Neutrophil (primary cell): ENCODE results near the gene ANKRD65.

Experiments used
- H3K27ac ChIP-seq: fragments of 200-600 bp; sonication (generic); 2 replicates; pipeline ENCODE4 v1.5.1; 2016; ENCODE audit warnings: mild to moderate bottlenecking, moderate library complexity
- H3K27me3 ChIP-seq: fragments of 200-600 bp; sonication (generic); 2 replicates; pipeline ENCODE4 v1.6.0; 2016; ENCODE audit warnings: mild to moderate bottlenecking
- H3K36me3 ChIP-seq: fragments of 200-600 bp; sonication (generic); 2 replicates; pipeline ENCODE4 v1.5.1; 2017
- H3K4me1 ChIP-seq, 2 experiments: fragments of 200-600 bp in 1 of 2; sonication (generic) in 1 of 2; 1 replicate in 1 of 2; 2 replicates in 1 of 2; pipeline versions ENCODE4 v1.5.1 to v1.6.1; 2013 to 2016; ENCODE audit warnings: low read depth in 1 of 2, low read length in 1 of 2, mild to moderate bottlenecking in 1 of 2, moderate library complexity in 1 of 2; ENCODE audit not compliant: control insufficient read depth in 1 of 2, insufficient read depth in 1 of 2
- H3K4me3 ChIP-seq, 2 experiments: fragments of 200-600 bp in 1 of 2; sonication (generic) in 1 of 2; 1 replicate in 1 of 2; 2 replicates in 1 of 2; pipeline ENCODE4 v1.5.1; 2013 to 2016; ENCODE audit warnings: low read depth in 1 of 2, low read length in 1 of 2, mild to moderate bottlenecking in 1 of 2, moderate library complexity in 1 of 2
- H3K9me3 ChIP-seq: fragments of 200-600 bp; sonication (generic); 2 replicates; pipeline ENCODE4 v1.5.1; 2016
- TF ChIP-seq, protein P1 (sequence below): fragments of 200-600 bp; sonication (generic); IDR thresholded peaks from 2 replicates; pipeline ENCODE4 v1.5.1; 2016; ENCODE audit warnings: antibody characterized with exemption

The ANKRD65 gene

DNA sequence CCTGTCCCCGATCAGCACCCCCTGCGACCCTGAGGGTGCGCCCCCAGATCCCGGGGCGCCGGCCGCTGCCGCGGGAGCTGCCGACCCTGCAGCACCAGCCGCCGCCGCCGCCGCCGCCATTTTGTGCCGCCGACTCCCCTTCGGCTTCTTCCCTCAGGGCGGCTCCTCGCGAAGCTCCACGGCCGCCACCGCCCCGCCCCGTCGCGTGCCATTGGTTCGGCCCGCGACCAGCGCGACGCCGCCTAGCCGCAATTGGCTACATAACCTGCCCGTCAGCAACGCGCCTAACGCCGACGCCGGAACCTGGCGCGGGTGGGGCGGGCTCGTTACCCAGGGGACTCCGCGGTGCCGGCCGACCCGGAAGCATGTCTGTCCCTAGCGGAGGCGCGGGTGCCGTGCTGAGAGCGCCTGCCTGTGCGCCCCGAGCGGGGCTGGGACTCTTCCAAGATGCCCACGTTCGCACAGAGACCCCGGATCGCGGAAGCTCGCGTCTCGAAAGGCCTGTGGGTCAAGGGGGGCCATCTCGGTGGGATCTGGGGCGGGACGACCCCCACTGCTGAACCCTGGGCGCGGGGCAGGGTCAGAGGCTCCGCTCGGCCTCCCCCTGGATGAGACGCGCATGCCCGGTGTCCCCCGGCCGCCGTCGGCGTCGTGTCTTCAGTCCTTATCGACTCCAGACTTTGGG, 21.7 kb downstream of the ANKRD65 start, which contains the start of gene CCNL2:
TSS of gene CCNL2 (minus strand) at position 149 of the 685 bp plus-strand sequence. CDS start at position 120, 29 bp downstream.
- Histone ChIP-seq H3K4me3 (peak within 1 kb of the TSS; percentile 79 to 80), H3K36me3 (peaks cover 66% of the 10 kb centered on the region), H3K4me1 (peaks cover 28 to 30% of the 10 kb centered on the region in 2 experiments), H3K27ac (peak within 1 kb of the TSS; percentile 89), H3K9me3 (no peaks in the 10 kb centered on the region), H3K27me3 (no peaks in the 10 kb centered on the region)
- TF ChIP-seq, protein P1, sequence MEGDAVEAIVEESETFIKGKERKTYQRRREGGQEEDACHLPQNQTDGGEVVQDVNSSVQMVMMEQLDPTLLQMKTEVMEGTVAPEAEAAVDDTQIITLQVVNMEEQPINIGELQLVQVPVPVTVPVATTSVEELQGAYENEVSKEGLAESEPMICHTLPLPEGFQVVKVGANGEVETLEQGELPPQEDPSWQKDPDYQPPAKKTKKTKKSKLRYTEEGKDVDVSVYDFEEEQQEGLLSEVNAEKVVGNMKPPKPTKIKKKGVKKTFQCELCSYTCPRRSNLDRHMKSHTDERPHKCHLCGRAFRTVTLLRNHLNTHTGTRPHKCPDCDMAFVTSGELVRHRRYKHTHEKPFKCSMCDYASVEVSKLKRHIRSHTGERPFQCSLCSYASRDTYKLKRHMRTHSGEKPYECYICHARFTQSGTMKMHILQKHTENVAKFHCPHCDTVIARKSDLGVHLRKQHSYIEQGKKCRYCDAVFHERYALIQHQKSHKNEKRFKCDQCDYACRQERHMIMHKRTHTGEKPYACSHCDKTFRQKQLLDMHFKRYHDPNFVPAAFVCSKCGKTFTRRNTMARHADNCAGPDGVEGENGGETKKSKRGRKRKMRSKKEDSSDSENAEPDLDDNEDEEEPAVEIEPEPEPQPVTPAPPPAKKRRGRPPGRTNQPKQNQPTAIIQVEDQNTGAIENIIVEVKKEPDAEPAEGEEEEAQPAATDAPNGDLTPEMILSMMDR, result peak; percentile 89

DNA sequence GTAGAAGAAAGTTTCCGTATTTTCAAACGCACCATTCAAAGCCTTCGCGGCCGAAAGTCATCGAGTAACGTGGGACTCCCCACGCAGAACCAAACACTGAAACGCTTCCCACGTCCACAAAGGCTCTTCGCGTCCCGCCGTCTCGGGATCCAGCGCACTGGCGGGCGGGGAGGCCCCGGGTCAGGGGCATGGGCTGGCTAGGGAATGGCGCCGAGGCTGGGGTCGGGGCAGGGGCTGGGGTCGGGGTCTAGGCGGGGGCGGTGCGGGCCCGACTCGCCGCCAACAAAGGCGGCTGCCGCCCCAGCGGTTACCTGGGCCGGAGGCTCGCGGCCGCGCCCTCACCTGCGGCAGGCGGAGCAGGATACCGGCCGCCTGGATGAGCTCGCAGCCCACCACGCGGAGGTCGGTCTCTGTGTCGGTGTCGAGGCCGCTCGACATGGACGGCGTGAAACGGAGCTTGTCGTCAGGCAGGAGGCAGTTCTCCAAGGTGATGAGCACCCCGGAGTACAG, 22.3 kb downstream of the ANKRD65 start:
- Histone ChIP-seq H3K36me3 (peaks cover 70% of the 10 kb centered on the region), H3K27ac (peak overlapping the region; percentile 89), H3K4me1 (peaks cover 28 to 30% of the 10 kb centered on the region in 2 experiments), H3K9me3 (no peaks in the 10 kb centered on the region), H3K4me3 (peak overlapping the region; percentile 79 to 80), H3K27me3 (no peaks in the 10 kb centered on the region)
- TF ChIP-seq, protein P1, result no peak

DNA sequence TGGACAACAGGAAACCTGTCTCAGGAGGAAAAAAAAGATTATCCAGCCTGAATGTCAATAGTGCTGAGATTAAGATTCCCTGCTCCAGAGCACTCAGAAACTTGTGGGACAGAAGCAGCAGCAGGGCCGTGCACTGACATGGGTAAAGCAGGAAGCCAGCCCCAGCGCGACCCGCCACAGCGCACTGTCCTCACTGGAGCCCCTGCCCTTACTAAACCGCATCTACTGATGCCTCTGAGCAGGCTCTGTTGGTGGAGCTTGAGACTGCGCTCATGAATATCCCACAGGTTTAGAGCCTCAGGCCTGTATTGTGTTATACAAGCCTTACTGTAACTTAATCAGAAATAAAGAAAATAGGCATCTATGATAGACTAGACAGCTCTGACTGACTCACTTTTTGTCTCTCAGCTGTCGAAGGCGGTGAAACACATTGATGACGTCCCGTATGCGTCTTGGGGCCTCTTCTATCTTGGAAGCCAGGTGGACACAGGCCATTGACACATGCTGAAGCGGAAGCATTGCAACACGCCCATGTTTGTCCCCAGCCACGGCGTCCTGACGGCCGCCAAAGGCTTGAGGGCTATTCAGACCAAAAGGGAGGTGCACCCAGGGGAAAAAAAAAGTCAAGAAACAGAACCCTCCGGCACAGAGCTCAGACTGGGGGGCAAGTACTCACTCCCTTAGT, 23.1 kb downstream of the ANKRD65 start:
- no peaks in the 10 kb centered on the region for H3K9me3 ChIP-seq
- TF ChIP-seq, protein P1, result no peak
- peak overlapping the region; percentile 89 for H3K27ac ChIP-seq
- H3K4me3 ChIP-seq, result peak overlapping the region; percentile 79 to 80
- H3K36me3 ChIP-seq, result peaks cover 70% of the 10 kb centered on the region
- peaks cover 28 to 30% of the 10 kb centered on the region in 2 experiments for H3K4me1 ChIP-seq
- no peaks in the 10 kb centered on the region for H3K27me3 ChIP-seq

DNA sequence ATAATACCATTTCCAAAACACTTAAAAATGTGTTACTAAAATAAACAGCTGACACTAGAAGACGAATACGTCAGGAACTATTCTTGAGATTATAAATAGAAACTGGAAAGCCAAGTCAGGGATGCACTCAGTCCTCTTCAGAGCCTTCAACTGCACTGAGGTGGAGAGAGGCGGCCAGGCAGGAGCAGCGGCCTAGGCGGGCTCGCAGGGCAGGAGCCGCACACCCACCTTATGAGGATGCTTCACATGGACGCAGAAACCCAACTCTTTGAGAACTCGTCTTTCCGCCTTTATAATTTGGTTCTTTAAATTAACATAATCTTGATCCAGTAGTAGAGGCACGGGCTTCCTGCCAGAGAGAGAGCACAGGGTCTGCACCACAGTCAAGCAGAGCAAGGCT, 25.9 kb downstream of the ANKRD65 start:
- no peaks in the 10 kb centered on the region for H3K9me3 ChIP-seq
- peaks cover 19 to 21% of the 10 kb centered on the region in 2 experiments for H3K4me1 ChIP-seq
- no peak overlapping the region for H3K4me3 ChIP-seq
- H3K36me3 ChIP-seq, result peaks cover 73% of the 10 kb centered on the region
- H3K27me3 ChIP-seq, result no peaks in the 10 kb centered on the region
- TF ChIP-seq, protein P1, result no peak
- H3K27ac ChIP-seq, result no peak overlapping the region

DNA sequence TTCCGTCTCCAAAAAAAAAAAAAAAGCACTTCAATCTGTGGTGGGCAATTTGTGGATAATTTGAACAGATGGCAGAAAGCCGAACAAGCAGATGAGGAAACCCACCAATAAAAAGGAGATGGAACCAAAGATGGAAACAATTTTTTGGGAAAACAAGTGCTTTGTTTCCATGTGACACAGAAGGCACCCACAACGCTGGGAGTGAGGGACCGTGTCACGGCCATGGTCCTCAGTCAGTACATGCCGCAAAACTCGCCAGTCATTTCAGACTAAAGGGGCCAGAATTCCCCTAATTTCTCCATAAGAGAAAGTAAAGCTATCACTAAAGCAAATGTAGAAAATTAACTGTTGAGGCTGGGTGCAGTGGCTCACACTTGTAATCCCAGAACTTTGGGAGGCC, 27.0 kb downstream of the ANKRD65 start:
- Histone ChIP-seq H3K4me1 (peaks cover 11 to 12% of the 10 kb centered on the region in 2 experiments), H3K36me3 (peaks cover 83% of the 10 kb centered on the region), H3K4me3 (no peak overlapping the region), H3K9me3 (no peaks in the 10 kb centered on the region), H3K27me3 (no peaks in the 10 kb centered on the region), H3K27ac (no peak overlapping the region)
- TF ChIP-seq, protein P1, result no peak
